A549 (cell line): ENCODE measurements around the gene MPDU1.

ENCODE experiments used
- BHLHE40 ChIP-seq: IDR thresholded peaks from 2 replicates; pipeline ENCODE4 v1.6.1; 2012; ENCODE audit warnings: low read depth, low read length, inconsistent platforms
- CHD4 ChIP-seq: fragments of 200-600 bp; sonication (generic); IDR thresholded peaks from 2 replicates; pipeline ENCODE4 v1.6.1; 2016; ENCODE audit warnings: antibody characterized with exemption, mild to moderate bottlenecking, borderline replicate concordance
- EP300 ChIP-seq, 2 experiments: fragments of >200 bp; sonication (Bioruptor Twin); formaldehyde crosslinking; IDR thresholded peaks; 2 replicates in 1 of 2; 3 replicates in 1 of 2; pipeline ENCODE4 v1.6.1; 2016 to 2017
- JUN ChIP-seq, 2 experiments: fragments of >200 bp; sonication (Bioruptor Twin); formaldehyde crosslinking; IDR thresholded peaks; 2 replicates in 1 of 2; 3 replicates in 1 of 2; pipeline ENCODE4 v1.6.1; 2016 to 2017
- JUNB ChIP-seq: fragments of >200 bp; sonication (Bioruptor Twin); formaldehyde crosslinking; IDR thresholded peaks from 2 replicates; pipeline ENCODE4 v1.6.1; 2016
- MAFK ChIP-seq: fragments of 450-650 bp; IDR thresholded peaks from 2 replicates; pipeline ENCODE4 v1.6.1; 2014; ENCODE audit not compliant: partially characterized antibody
- MAX ChIP-seq: IDR thresholded peaks from 2 replicates; pipeline ENCODE4 v1.6.1; 2012
- POLR2AphosphoS2 ChIP-seq: conservative IDR thresholded peaks from 2 replicates; pipeline ENCODE4 v1.6.1; 2012; ENCODE audit warnings: low read length, improper control_type of control experiment, inconsistent platforms
- RAD21 ChIP-seq, 2 experiments: fragments of >200 bp in 1 of 2; sonication (Bioruptor Twin) in 1 of 2; formaldehyde crosslinking in 1 of 2; IDR thresholded peaks in 1 of 2; conservative IDR thresholded peaks in 1 of 2; 2 replicates in 1 of 2; 3 replicates in 1 of 2; pipeline ENCODE4 v1.6.1; 2012 to 2018; ENCODE audit warnings: inconsistent platforms in 1 of 2
- RCOR1 ChIP-seq: fragments of 150-350 bp; IDR thresholded peaks from 2 replicates; pipeline ENCODE4 v1.6.1; 2014; ENCODE audit warnings: antibody characterized with exemption, low read length, low read depth
- REST ChIP-seq: fragments of 200-600 bp; sonication (generic); IDR thresholded peaks from 2 replicates; pipeline ENCODE4 v1.6.1; 2016; ENCODE audit warnings: antibody characterized with exemption, mild to moderate bottlenecking, moderate library complexity
- SREBF2 ChIP-seq: fragments of 450-650 bp; IDR thresholded peaks from 2 replicates; pipeline ENCODE4 v1.6.1; 2014; ENCODE audit warnings: mild to moderate bottlenecking, moderate library complexity
- USF2 ChIP-seq: fragments of 450-650 bp; IDR thresholded peaks from 2 replicates; pipeline ENCODE4 v1.6.1; 2014; ENCODE audit warnings: antibody characterized with exemption
- TF ChIP-seq, protein P1 (sequence below): fragments of >200 bp; sonication (Bioruptor Twin); formaldehyde crosslinking; IDR thresholded peaks from 3 replicates; pipeline ENCODE4 v1.5.1; 2016

DNA sequence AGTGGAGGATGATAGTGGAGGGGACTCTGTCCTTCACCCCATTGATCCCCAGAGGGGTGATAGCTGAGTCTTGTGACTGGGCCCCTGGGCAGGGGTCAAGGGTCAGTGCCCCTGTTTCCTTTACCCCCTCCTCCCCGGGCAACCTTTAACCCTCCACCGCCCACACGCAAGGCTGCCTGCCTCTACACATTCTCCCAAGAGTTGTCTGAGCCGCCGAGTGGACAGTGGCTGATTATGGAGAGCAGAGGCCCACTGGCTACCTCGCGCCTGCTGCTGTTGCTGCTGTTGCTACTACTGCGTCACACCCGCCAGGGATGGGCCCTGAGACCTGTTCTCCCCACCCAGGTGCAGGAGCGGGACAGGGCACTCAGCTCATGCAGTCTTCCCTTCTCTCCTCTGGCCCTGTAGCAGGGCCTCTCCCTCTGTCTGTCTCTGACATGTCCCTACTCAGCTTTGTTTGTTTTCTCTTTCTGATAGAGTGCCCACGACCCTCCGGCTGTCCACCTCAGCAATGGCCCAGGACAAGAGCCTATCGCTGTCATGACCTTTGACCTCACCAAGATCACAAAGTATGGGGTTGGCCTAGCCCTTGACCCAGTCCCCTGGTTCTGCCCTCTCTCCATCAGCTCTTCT, 46.4 kb downstream of the MPDU1 start, which contains the start of gene SHBG:
- TF ChIP-seq, protein P1, sequence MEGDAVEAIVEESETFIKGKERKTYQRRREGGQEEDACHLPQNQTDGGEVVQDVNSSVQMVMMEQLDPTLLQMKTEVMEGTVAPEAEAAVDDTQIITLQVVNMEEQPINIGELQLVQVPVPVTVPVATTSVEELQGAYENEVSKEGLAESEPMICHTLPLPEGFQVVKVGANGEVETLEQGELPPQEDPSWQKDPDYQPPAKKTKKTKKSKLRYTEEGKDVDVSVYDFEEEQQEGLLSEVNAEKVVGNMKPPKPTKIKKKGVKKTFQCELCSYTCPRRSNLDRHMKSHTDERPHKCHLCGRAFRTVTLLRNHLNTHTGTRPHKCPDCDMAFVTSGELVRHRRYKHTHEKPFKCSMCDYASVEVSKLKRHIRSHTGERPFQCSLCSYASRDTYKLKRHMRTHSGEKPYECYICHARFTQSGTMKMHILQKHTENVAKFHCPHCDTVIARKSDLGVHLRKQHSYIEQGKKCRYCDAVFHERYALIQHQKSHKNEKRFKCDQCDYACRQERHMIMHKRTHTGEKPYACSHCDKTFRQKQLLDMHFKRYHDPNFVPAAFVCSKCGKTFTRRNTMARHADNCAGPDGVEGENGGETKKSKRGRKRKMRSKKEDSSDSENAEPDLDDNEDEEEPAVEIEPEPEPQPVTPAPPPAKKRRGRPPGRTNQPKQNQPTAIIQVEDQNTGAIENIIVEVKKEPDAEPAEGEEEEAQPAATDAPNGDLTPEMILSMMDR: no peak
- TF ChIP-seq REST (no peak), JUNB (no peak), USF2 (no peak), RAD21 (conservative IDR thresholded peaks at IDR 0.05 in 1 of 2, IDR thresholded peaks at IDR 0.05 in 1 of 2) (no peak), MAFK (no peak), RCOR1 (no peak), MAX (no peak), CHD4 (no peak), EP300 (IDR thresholded peaks at IDR 0.05) (no peak), JUN (IDR thresholded peaks at IDR 0.05) (no peak), POLR2AphosphoS2 (no peak), SREBF2 (no peak), BHLHE40 (no peak)
